ENCODE results near the gene NANOGP8.
"Not testable (repeated sequence)": the region's sequence is repeated elsewhere in the genome, so short reads cannot be mapped to it uniquely, and the experiment has no call there.

The NANOGP8 gene

DNA sequence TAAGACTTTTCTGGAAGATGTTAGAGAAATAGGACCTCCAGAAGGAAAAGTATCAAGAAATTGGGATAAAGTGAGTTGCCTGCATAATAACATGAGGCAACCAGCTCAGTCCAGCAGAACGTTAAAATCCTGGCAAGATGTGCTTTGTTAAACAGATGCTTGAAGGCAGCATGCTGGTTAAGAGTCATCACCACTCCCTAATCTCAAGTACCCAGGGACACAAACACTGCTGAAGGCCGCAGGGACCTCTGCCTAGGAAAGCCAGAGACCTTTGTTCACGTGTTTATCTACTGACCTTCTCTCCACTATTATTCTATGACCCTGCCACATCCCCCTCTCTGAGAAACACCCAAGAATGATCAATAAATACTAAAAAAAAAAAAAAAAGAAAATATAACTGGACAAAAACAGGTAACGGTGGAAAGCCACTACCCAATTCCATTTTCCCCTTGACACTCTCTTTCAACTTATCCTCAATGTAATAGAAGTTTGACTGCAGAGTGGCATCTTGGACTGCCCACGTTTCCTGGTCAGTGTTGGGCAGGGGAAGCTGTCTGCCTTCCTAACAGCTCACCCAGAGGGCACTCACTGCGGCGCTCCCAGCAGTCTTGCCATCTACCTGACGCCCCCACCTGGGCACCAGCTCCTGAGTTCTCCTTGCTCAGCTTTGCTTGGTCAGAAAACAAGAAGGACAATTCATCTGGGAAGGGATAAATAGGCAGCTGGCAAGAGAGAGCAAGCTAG lies at the start of gene NANOGP8:
Gene NANOGP8, minus strand, starts transcription at position 120 of the 744 bp plus-strand sequence. CDS start 185 bp downstream, outside the sequence.
- not testable (repeated sequence) for DNase-seq (ENCODE audit: insufficient read length, low spot score); FAIRE-seq

DNA sequence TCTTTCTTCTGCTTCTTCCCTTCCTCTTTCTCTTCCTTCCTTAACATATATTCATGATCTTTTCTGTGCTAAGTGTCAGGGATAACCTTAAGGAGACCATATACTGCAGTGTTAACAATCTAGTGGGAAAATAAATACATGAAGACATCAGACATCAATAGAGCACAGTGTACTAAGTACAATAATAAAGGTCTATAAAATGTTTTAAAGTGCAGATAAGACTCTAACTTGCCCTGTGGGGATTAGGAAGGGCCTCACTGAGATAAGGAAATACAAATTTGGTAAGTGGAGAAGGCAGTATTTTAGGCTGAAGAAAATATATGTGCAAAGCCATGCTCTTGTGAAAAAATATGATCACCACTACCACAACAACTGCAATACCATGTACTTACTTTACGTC lies 49.2 kb upstream of the NANOGP8 start:
- FAIRE-seq: no peak
- TF ChIP-seq CTCF (IDR thresholded peaks at IDR 0.05; ENCODE audit: insufficient read depth, missing control alignments): no peak
- no peak for DNase-seq (ENCODE audit: insufficient read length, low spot score)

GRCh38 chr15:35130245-35130644 lies 45.1 kb upstream of the NANOGP8 start:
- FAIRE-seq: no peak
- DNase-seq (ENCODE audit: insufficient read length, low spot score): no peak
- no peak for TF ChIP-seq CTCF (IDR thresholded peaks at IDR 0.05; ENCODE audit: insufficient read depth, missing control alignments)

DNA sequence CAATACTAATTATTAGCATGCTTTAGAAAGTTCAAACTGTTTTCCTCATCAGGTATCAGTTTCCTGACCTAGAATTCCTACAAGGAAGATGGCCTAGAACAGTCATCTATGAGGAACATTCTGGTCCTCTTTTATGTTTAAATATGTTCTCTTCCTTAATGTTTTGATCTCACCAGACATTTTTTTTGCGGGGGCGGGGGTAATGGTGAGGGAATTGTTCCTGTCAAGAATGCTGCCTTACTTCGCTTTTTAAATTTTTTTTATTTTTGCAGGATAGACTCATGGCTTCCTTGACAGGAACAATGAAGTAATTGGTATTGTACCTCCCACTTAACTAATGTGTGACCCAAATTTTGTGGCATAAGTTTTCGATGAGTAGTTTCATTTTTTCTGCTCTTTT lies 44.3 kb upstream of the NANOGP8 start:
- no peak for DNase-seq (ENCODE audit: insufficient read length, low spot score)
- no peak for TF ChIP-seq CTCF (IDR thresholded peaks at IDR 0.05; ENCODE audit: insufficient read depth, missing control alignments)
- FAIRE-seq: no peak

DNA sequence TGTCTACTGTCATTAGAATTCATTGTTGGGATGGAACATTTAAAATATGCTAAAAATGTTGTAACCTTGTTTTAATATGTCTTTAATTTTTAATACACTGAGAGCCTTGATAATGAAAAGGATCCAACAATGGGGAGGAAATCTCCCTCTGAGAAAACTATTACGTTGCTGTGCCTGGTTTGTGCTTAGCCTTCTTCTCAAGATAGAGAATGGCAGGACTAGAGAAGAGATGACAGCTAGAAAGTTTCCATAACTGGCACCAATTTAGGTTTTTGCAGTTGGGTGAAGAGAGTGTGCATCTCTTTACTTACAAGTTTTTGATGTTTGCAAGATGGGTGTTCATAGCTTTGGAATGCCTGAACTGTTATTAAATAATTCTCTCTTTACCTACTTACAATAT lies 42.6 kb upstream of the NANOGP8 start:
- no peak for FAIRE-seq
- DNase-seq (ENCODE audit: insufficient read length, low spot score): no peak
- no peak for TF ChIP-seq CTCF (IDR thresholded peaks at IDR 0.05; ENCODE audit: insufficient read depth, missing control alignments)

- DNase-seq (ENCODE audit: insufficient read length, low spot score): no peak
- FAIRE-seq: no peak
- no peak for TF ChIP-seq CTCF (IDR thresholded peaks at IDR 0.05; ENCODE audit: insufficient read depth, missing control alignments)
These were observed 41.1 kb upstream of the NANOGP8 start for GRCh38 chr15:35126236-35126635.

- TF ChIP-seq CTCF (IDR thresholded peaks at IDR 0.05; ENCODE audit: insufficient read depth, missing control alignments): no peak
- DNase-seq (ENCODE audit: insufficient read length, low spot score) (no peak), FAIRE-seq (no peak)
These were observed 38.6 kb upstream of the NANOGP8 start for GRCh38 chr15:35123743-35124142.

Data from D721Med (cell line).